MM.1S (cell line): ENCODE results near the gene INSIG2.

Experiments used
- DNase-seq: peaks from one replicate; pipeline ENCODE4 v3.0.0-alpha.2; 2015
- H2AFZ ChIP-seq: fragments of 300-600 bp; sonication (generic); 2 replicates; pipeline ENCODE4 v1.6.0; 2016; ENCODE audit warnings: antibody characterized with exemption, low read length
- H3F3A ChIP-seq: fragments of 300-600 bp; sonication (generic); 2 replicates; pipeline ENCODE4 v1.6.1; 2016; ENCODE audit warnings: mild to moderate bottlenecking, antibody characterized with exemption, low read length, moderate library complexity, mixed read lengths; ENCODE audit not compliant: insufficient read depth
- H3K27ac ChIP-seq: fragments of 300-600 bp; sonication (generic); 2 replicates; pipeline ENCODE4 v1.5.1; 2016; ENCODE audit warnings: mild to moderate bottlenecking, low read length
- H3K27me3 ChIP-seq: fragments of 300-600 bp; sonication (generic); replicated peaks from 2 replicates; pipeline ENCODE4 v1.6.0; 2016; ENCODE audit warnings: low read length; ENCODE audit not compliant: insufficient read depth
- H3K36me3 ChIP-seq: fragments of 300-600 bp; sonication (generic); replicated peaks from 2 replicates; pipeline ENCODE4 v1.6.1; 2016; ENCODE audit warnings: mild to moderate bottlenecking, low read length, mixed read lengths; ENCODE audit not compliant: insufficient read depth
- H3K4me1 ChIP-seq: fragments of 300-600 bp; sonication (generic); 2 replicates; pipeline ENCODE4 v1.6.1; 2016; ENCODE audit warnings: low read length, mixed read lengths
- H3K4me2 ChIP-seq: fragments of 300-600 bp; sonication (generic); 2 replicates; pipeline ENCODE4 v1.6.0; 2016; ENCODE audit warnings: low read depth, low read length
- H3K4me3 ChIP-seq: fragments of 300-600 bp; sonication (generic); 2 replicates; pipeline ENCODE4 v1.5.1; 2016; ENCODE audit warnings: low read length, mixed read lengths
- H3K79me2 ChIP-seq: fragments of 300-600 bp; sonication (generic); 2 replicates; pipeline ENCODE4 v1.6.1; 2016; ENCODE audit warnings: mixed run types, low read length, mixed read lengths
- H3K9ac ChIP-seq: fragments of 300-600 bp; sonication (generic); 2 replicates; pipeline ENCODE4 v1.6.1; 2016; ENCODE audit warnings: low read length, mixed read lengths
- H3K9me2 ChIP-seq: fragments of 300-600 bp; sonication (generic); replicated peaks from 2 replicates; pipeline ENCODE4 v1.6.1; 2016; ENCODE audit warnings: mild to moderate bottlenecking, low read length, mixed read lengths; ENCODE audit not compliant: insufficient read depth
- H3K9me3 ChIP-seq: fragments of 300-600 bp; sonication (generic); replicated peaks from 2 replicates; pipeline ENCODE4 v1.6.1; 2016; ENCODE audit warnings: mild to moderate bottlenecking, low read length, mixed read lengths; ENCODE audit not compliant: insufficient read depth
- H4K20me1 ChIP-seq: fragments of 300-600 bp; sonication (generic); 2 replicates; pipeline ENCODE4 v1.6.1; 2016; ENCODE audit warnings: mild to moderate bottlenecking, low read length, moderate library complexity, mixed read lengths; ENCODE audit not compliant: insufficient read depth
- EZH2 ChIP-seq: fragments of 300-600 bp; sonication (generic); optimal IDR thresholded peaks from 2 replicates; pipeline ENCODE3; 2017; ENCODE audit warnings: low read depth, mild to moderate bottlenecking, antibody characterized with exemption, low read length, mixed read lengths
- EZH2phosphoT487 ChIP-seq: fragments of 300-600 bp; sonication (generic); IDR thresholded peaks from 2 replicates; pipeline ENCODE4 v1.6.1; 2018; ENCODE audit warnings: antibody characterized with exemption, low read length
- TF ChIP-seq, protein P1 (sequence below): fragments of 300-600 bp; sonication (generic); IDR thresholded peaks from 2 replicates; pipeline ENCODE4 v1.5.1; 2016; ENCODE audit warnings: antibody characterized with exemption, low read length, mixed read lengths

Gene INSIG2

DNA sequence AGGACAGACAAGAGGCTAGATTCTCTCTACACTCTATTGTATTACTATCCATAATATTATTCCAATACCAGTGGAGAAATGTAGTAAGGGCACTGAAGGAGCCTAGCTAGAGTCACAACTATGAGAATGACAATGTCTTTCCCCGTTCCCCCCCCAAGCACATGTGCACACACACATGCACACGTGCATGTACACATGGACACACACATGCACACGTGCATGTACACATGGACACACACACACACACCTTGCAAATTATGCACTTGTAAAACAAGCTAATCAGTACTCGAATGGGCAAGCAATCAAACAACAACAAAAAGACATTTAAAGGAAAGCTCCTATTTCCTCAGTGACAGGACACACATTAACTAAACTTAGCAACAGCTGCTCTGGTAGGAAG is 65.2 kb downstream of the INSIG2 start:
- Histone ChIP-seq H2AFZ (no peak overlapping the region), H4K20me1 (no peaks in the 10 kb centered on the region), H3K9ac (no peak overlapping the region), H3K27me3 (no peaks in the 10 kb centered on the region), H3F3A (no peaks in the 10 kb centered on the region), H3K4me3 (no peak overlapping the region), H3K9me2 (no peaks in the 10 kb centered on the region), H3K27ac (no peak overlapping the region), H3K9me3 (no peaks in the 10 kb centered on the region), H3K4me2 (no peak overlapping the region), H3K36me3 (no peaks in the 10 kb centered on the region), H3K79me2 (no peaks in the 10 kb centered on the region), H3K4me1 (no peaks in the 10 kb centered on the region)
- DNase-seq = no peak
- TF ChIP-seq EZH2 = no peak
- TF ChIP-seq, protein P1, sequence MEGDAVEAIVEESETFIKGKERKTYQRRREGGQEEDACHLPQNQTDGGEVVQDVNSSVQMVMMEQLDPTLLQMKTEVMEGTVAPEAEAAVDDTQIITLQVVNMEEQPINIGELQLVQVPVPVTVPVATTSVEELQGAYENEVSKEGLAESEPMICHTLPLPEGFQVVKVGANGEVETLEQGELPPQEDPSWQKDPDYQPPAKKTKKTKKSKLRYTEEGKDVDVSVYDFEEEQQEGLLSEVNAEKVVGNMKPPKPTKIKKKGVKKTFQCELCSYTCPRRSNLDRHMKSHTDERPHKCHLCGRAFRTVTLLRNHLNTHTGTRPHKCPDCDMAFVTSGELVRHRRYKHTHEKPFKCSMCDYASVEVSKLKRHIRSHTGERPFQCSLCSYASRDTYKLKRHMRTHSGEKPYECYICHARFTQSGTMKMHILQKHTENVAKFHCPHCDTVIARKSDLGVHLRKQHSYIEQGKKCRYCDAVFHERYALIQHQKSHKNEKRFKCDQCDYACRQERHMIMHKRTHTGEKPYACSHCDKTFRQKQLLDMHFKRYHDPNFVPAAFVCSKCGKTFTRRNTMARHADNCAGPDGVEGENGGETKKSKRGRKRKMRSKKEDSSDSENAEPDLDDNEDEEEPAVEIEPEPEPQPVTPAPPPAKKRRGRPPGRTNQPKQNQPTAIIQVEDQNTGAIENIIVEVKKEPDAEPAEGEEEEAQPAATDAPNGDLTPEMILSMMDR = no peak
- TF ChIP-seq EZH2phosphoT487 = no peak

DNA sequence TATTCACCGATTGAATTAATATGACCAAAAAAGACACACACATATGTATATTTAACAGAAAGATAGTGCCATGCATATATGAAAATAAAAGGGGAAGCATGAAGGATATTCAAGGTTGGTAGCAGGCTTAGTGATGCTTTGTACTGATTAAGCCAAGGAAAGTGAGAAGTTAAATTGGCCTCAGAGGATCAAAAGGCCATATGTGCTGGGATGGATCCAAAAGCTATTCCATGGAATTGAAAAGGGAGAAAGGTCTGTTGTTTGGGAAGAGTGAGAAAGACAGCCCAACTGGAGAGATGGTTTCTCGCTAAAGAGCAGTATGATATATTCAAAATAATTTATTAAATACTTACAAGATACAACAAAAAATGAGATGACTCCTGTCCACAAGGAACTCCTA is 65.9 kb downstream of the INSIG2 start:
- H3K4me3 ChIP-seq = no peak overlapping the region
- no peaks in the 10 kb centered on the region for H4K20me1 ChIP-seq
- H3K36me3 ChIP-seq = no peaks in the 10 kb centered on the region
- H3K9ac ChIP-seq = no peak overlapping the region
- H3K4me2 ChIP-seq = no peak overlapping the region
- no peaks in the 10 kb centered on the region for H3K27me3 ChIP-seq
- no peaks in the 10 kb centered on the region for H3K9me3 ChIP-seq
- no peaks in the 10 kb centered on the region for H3K9me2 ChIP-seq
- no peaks in the 10 kb centered on the region for H3K4me1 ChIP-seq
- no peak overlapping the region for H3K27ac ChIP-seq
- no peaks in the 10 kb centered on the region for H3F3A ChIP-seq
- DNase-seq = no peak
- no peak overlapping the region for H2AFZ ChIP-seq
- H3K79me2 ChIP-seq = no peaks in the 10 kb centered on the region
- TF ChIP-seq, protein P1 = no peak
- TF ChIP-seq EZH2 (no peak), EZH2phosphoT487 (no peak)
